Activated naive CD4-positive, alpha-beta T cell treated with anti-CD3 and anti-CD28 coated beads, Interleukin-2, amount 50 U/mL, for 72 hours (primary cell): Measurements from ENCODE around the gene MOSMO. TPM values are rescaled to one million over a fixed set of nuclear protein-coding genes. Genes with fewer than 3 reads are reported as not detected.

Experiments
- ATAC-seq, 2 donors: fragments of 150-1000 bp; cut with Tn5 transposase; 2 replicates each; pipeline ENCODE4 v1.10.0; 2021; ENCODE audit warnings: mild to moderate bottlenecking in 2 of 2, moderate library complexity in 2 of 2
- DNase-seq, 2 donors: peaks; one replicate each; pipeline ENCODE4 v3.0.0; 2021 to 2022; ENCODE audit warnings: low spot score in 2 of 2
- H3K27ac Mint-ChIP-seq, 2 donors: one replicate each; pipeline ENCODE4 v1.8.0; 2022; ENCODE audit warnings: mild to moderate bottlenecking in 2 of 2, mixed read lengths in 2 of 2
- H3K36me3 Mint-ChIP-seq, 2 donors: one replicate each; pipeline ENCODE4 v1.8.0; 2022; ENCODE audit warnings: mixed read lengths in 2 of 2
- H3K9me3 Mint-ChIP-seq, 2 donors: one replicate each; pipeline ENCODE4 v1.8.0; 2022; ENCODE audit warnings: mixed read lengths in 2 of 2
- total RNA-seq, 2 donors: library from RNA; stranded (reverse); gene quantifications; one replicate each; pipeline ENCODE4 v1.2.3, GENCODE V29; 2022

MOSMO gene
- total RNA-seq, 2 donors from 2014 or later = 9.2 to 11.8 TPM

- H3K27ac Mint-ChIP-seq = no peak overlapping the region
- ATAC-seq = no peak
- H3K36me3 Mint-ChIP-seq = peaks cover 0 to 4% of the 10 kb centered on the region in 2 donors
- no peak for DNase-seq
- peaks cover 3 to 5% of the 10 kb centered on the region in 2 donors for H3K9me3 Mint-ChIP-seq
These were observed 122.6 kb downstream of the MOSMO start for GRCh38 chr16:22130528-22130927.

GRCh38 chr16:22132801-22133200, 124.9 kb downstream of the MOSMO start:
- ATAC-seq (no peak), DNase-seq (no peak)
- Mint-ChIP-seq H3K9me3 (peaks cover 3 to 5% of the 10 kb centered on the region in 2 donors), H3K27ac (no peak overlapping the region), H3K36me3 (peaks cover 0 to 4% of the 10 kb centered on the region in 2 donors)

Other genes starting within 250 kb of the MOSMO start
- 100 to 1,000 TPM; 230 to 277 TPM for gene NPIPB4, start 150.4 kb upstream of the MOSMO start, total RNA-seq
- 100 to 1,000 TPM; 327 to 329 TPM for gene UQCRC2, start 54.8 kb upstream of the MOSMO start, total RNA-seq
- not detected for gene PDZD9, start 7.0 kb upstream of the MOSMO start, total RNA-seq
- under 1 TPM; 0.11 to 0.23 TPM for gene VWA3A, start 84.4 kb downstream of the MOSMO start, total RNA-seq
- gene SDR42E2, start 154.4 kb downstream of the MOSMO start, total RNA-seq = under 1 TPM in 1 of 2 donors, not detected in 1; 0.11 TPM
- gene EEF2K, start 198.2 kb downstream of the MOSMO start, total RNA-seq = 10 to 100 TPM in 1 of 2 donors, 1 to 10 TPM in 1; 7.8 to 28.1 TPM